Uterus (tissue), 2 donors: ENCODE data around the gene RIPOR1.
A peak's percentile ranks its signal among the peaks of the same experiment; 100 is the strongest.

Experiments used
- CTCF ChIP-seq, 4 experiments: fragments of 200-600 bp in 2 of 4; fragments of 450-650 bp in 2 of 4; sonication (generic) in 2 of 4; IDR thresholded peaks; one replicate each; pipeline ENCODE4 v1.5.1; 2016 to 2019; ENCODE audit warnings: antibody characterized with exemption in 4 of 4, mild to moderate bottlenecking in 2 of 4, moderate library complexity in 1 of 4
- POLR2A ChIP-seq, 2 donors: fragments of 450-650 bp; IDR thresholded peaks; one replicate each; pipeline ENCODE4 v1.6.1; 2016; ENCODE audit warnings: antibody characterized with exemption in 2 of 2, mild to moderate bottlenecking in 1 of 2, moderate library complexity in 1 of 2

GRCh38 chr16:67514382-67514828, 14.2 kb upstream of the RIPOR1 start:
- peak; percentile 56 to 73 (median 62) for TF ChIP-seq CTCF (IDR thresholded peaks at IDR 0.05)
- TF ChIP-seq POLR2A (IDR thresholded peaks at IDR 0.05), result no peak
